ENCODE results near the gene ANO2.

- TF ChIP-seq CTCF (IDR thresholded peaks at IDR 0.05 in 4 of 5, conservative IDR thresholded peaks at IDR 0.05 in 1 of 5) (no peak), POLR2A (IDR thresholded peaks at IDR 0.05) (no peak)
Observed at GRCh38 chr12:5947006-5947405, 1.9 kb upstream of the ANO2 start.
